ENCODE measurements around the gene PEDS1.
"Not testable (repeated sequence)": the region's sequence is repeated elsewhere in the genome, so short reads cannot be mapped to it uniquely, and the experiment has no call there.

GRCh38 chr20:50161494-50161893, 8.0 kb upstream of the PEDS1 start:
- TF ChIP-seq CTCF, POLR2A (IDR thresholded peaks at IDR 0.05): not testable (repeated sequence)
